ENCODE measurements around the gene GSPT1. TPM values are rescaled to one million over a fixed set of nuclear protein-coding genes. Genes with fewer than 3 reads are reported as not detected.

Gene GSPT1
- total and polyA plus RNA-seq, 2 experiments from 2014 or later: 126 to 146 TPM

DNA sequence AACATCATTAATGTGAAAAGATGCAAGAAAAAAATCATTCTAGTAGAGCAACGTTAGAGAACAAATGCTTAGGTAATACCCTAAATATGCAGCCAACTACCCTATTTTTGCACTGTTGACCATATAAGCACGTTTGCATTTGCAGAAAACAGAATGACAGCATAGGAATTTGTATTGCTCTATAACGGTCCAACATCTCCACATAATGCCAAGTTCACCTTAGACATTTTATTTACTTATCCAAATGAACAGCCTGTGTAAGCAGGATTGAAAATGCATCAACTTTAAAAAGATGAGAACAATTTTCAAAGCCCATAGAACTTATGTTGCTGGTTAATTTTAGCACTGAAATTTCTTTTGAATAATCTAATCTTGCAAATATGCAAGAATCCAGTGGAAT is 45.4 kb downstream of the GSPT1 start:
- no peaks in the 10 kb centered on the region for H3K4me1 ChIP-seq (ENCODE audit: insufficient read depth)
- no peaks in the 10 kb centered on the region for H3K79me2 ChIP-seq (replicated peaks; ENCODE audit: insufficient read depth)
- no peak overlapping the region for H3K4me2 ChIP-seq
- H3K27me3 ChIP-seq (ENCODE audit: insufficient read depth): no peaks in the 10 kb centered on the region
- H3K27me3 Mint-ChIP-seq (ENCODE audit: insufficient read depth, low read depth, poor library complexity): peaks cover 1% of the 10 kb centered on the region
- ATAC-seq: no peak
- no peaks in the 10 kb centered on the region for H4K20me1 ChIP-seq (replicated peaks; ENCODE audit: insufficient read depth)
- TF ChIP-seq, protein P1, sequence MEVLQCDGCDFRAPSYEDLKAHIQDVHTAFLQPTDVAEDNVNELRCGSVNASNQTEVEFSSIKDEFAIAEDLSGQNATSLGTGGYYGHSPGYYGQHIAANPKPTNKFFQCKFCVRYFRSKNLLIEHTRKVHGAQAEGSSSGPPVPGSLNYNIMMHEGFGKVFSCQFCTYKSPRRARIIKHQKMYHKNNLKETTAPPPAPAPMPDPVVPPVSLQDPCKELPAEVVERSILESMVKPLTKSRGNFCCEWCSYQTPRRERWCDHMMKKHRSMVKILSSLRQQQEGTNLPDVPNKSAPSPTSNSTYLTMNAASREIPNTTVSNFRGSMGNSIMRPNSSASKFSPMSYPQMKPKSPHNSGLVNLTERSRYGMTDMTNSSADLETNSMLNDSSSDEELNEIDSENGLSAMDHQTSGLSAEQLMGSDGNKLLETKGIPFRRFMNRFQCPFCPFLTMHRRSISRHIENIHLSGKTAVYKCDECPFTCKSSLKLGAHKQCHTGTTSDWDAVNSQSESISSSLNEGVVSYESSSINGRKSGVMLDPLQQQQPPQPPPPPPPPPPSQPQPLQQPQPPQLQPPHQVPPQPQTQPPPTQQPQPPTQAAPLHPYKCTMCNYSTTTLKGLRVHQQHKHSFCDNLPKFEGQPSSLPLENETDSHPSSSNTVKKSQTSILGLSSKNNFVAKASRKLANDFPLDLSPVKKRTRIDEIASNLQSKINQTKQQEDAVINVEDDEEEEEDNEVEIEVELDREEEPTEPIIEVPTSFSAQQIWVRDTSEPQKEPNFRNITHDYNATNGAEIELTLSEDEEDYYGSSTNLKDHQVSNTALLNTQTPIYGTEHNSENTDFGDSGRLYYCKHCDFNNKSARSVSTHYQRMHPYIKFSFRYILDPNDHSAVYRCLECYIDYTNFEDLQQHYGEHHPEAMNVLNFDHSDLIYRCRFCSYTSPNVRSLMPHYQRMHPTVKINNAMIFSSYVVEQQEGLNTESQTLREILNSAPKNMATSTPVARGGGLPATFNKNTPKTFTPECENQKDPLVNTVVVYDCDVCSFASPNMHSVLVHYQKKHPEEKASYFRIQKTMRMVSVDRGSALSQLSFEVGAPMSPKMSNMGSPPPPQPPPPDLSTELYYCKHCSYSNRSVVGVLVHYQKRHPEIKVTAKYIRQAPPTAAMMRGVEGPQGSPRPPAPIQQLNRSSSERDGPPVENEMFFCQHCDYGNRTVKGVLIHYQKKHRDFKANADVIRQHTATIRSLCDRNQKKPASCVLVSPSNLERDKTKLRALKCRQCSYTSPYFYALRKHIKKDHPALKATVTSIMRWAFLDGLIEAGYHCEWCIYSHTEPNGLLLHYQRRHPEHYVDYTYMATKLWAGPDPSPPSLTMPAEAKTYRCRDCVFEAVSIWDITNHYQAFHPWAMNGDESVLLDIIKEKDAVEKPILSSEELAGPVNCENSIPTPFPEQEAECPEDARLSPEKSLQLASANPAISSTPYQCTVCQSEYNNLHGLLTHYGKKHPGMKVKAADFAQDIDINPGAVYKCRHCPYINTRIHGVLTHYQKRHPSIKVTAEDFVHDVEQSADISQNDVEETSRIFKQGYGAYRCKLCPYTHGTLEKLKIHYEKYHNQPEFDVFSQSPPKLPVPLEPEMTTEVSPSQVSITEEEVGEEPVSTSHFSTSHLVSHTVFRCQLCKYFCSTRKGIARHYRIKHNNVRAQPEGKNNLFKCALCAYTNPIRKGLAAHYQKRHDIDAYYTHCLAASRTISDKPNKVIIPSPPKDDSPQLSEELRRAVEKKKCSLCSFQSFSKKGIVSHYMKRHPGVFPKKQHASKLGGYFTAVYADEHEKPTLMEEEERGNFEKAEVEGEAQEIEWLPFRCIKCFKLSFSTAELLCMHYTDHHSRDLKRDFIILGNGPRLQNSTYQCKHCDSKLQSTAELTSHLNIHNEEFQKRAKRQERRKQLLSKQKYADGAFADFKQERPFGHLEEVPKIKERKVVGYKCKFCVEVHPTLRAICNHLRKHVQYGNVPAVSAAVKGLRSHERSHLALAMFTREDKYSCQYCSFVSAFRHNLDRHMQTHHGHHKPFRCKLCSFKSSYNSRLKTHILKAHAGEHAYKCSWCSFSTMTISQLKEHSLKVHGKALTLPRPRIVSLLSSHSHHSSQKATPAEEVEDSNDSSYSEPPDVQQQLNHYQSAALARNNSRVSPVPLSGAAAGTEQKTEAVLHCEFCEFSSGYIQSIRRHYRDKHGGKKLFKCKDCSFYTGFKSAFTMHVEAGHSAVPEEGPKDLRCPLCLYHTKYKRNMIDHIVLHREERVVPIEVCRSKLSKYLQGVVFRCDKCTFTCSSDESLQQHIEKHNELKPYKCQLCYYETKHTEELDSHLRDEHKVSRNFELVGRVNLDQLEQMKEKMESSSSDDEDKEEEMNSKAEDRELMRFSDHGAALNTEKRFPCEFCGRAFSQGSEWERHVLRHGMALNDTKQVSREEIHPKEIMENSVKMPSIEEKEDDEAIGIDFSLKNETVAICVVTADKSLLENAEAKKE (CRISPR knock-in tag; IDR thresholded peaks at IDR 0.05): no peak
- TF ChIP-seq, protein P2, sequence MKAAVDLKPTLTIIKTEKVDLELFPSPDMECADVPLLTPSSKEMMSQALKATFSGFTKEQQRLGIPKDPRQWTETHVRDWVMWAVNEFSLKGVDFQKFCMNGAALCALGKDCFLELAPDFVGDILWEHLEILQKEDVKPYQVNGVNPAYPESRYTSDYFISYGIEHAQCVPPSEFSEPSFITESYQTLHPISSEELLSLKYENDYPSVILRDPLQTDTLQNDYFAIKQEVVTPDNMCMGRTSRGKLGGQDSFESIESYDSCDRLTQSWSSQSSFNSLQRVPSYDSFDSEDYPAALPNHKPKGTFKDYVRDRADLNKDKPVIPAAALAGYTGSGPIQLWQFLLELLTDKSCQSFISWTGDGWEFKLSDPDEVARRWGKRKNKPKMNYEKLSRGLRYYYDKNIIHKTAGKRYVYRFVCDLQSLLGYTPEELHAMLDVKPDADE (IDR thresholded peaks at IDR 0.05): no peak
- TF ChIP-seq STAT1 (IDR thresholded peaks at IDR 0.05; ENCODE audit: unreplicated experiment) (no peak), NANOG (IDR thresholded peaks at IDR 0.05; ENCODE audit: borderline replicate concordance) (no peak)
- peaks cover 29% of the 10 kb centered on the region for H3K36me3 Mint-ChIP-seq (ENCODE audit: low read depth)
- no peak overlapping the region for H2AFZ ChIP-seq
- H3K27ac Mint-ChIP-seq: no peak overlapping the region
- no peak for DNase-seq (ENCODE audit: low spot score)
- no peak overlapping the region for H3K4me3 Mint-ChIP-seq
- no peak overlapping the region; the same call in 1 of the 2 replicates for H3K27ac ChIP-seq (ENCODE audit: low read depth)
- no peak overlapping the region for H3K4me3 ChIP-seq
- H3F3A ChIP-seq (replicated peaks; ENCODE audit: low read depth): no peaks in the 10 kb centered on the region
- peaks cover 21% of the 10 kb centered on the region for H3K36me3 ChIP-seq (ENCODE audit: insufficient read depth)
- no peaks in the 10 kb centered on the region for H3K9me3 Mint-ChIP-seq
- H3K4me1 Mint-ChIP-seq: peaks cover 4% of the 10 kb centered on the region; the same call in 1 of the 3 replicates
- no peaks in the 10 kb centered on the region for H3K9me2 ChIP-seq (ENCODE audit: insufficient read depth)
